HEK293 (cell line): ENCODE data around the gene MBD6.
A peak's percentile ranks its signal among the peaks of the same experiment; 100 is the strongest.

ENCODE experiments used
- KLF1 ChIP-seq: fragments of 450-650 bp; formaldehyde crosslinking; IDR thresholded peaks from 2 replicates; pipeline ENCODE4 v1.5.1; 2016; ENCODE audit warnings: missing biosample characterization, missing genetic modification characterization
- TCF7L2 ChIP-seq: IDR thresholded peaks from 2 replicates; pipeline ENCODE4 v1.6.1; 2011; ENCODE audit warnings: low read depth, mild to moderate bottlenecking, inconsistent platforms, low read length, moderate library complexity, borderline replicate concordance
- ZBTB20 ChIP-seq: fragments of 450-650 bp; formaldehyde crosslinking; IDR thresholded peaks from 2 replicates; pipeline ENCODE4 v1.5.1; 2016; ENCODE audit warnings: missing biosample characterization, missing genetic modification characterization
- ZBTB48 ChIP-seq: fragments of 450-650 bp; formaldehyde crosslinking; IDR thresholded peaks from 2 replicates; pipeline ENCODE4 v1.5.1; 2016; ENCODE audit warnings: missing biosample characterization, missing genetic modification characterization
- ZNF121 ChIP-seq: fragments of 450-650 bp; formaldehyde crosslinking; IDR thresholded peaks from 2 replicates; pipeline ENCODE4 v1.5.1; 2016; ENCODE audit warnings: missing biosample characterization, missing genetic modification characterization
- ZNF138 ChIP-seq: fragments of 450-650 bp; formaldehyde crosslinking; IDR thresholded peaks from 2 replicates; pipeline ENCODE4 v1.5.1; 2016; ENCODE audit warnings: missing biosample characterization, missing genetic modification characterization, borderline replicate concordance
- ZNF140 ChIP-seq: fragments of 450-650 bp; formaldehyde crosslinking; IDR thresholded peaks from 2 replicates; pipeline ENCODE4 v1.5.1; 2016; ENCODE audit warnings: missing biosample characterization, missing genetic modification characterization
- ZNF24 ChIP-seq: fragments of 450-650 bp; formaldehyde crosslinking; IDR thresholded peaks from 2 replicates; pipeline ENCODE4 v1.5.1; 2016; ENCODE audit warnings: missing biosample characterization, missing genetic modification characterization
- ZNF248 ChIP-seq: fragments of 450-650 bp; formaldehyde crosslinking; IDR thresholded peaks from 2 replicates; pipeline ENCODE4 v1.5.1; 2017; ENCODE audit warnings: missing biosample characterization, missing genetic modification characterization
- ZNF266 ChIP-seq: fragments of 450-650 bp; formaldehyde crosslinking; IDR thresholded peaks from 2 replicates; pipeline ENCODE4 v1.5.1; 2016; ENCODE audit warnings: missing biosample characterization, missing genetic modification characterization, low read depth
- ZNF335 ChIP-seq: fragments of 450-650 bp; formaldehyde crosslinking; conservative IDR thresholded peaks from 2 replicates; pipeline ENCODE4 v1.5.1; 2016; ENCODE audit warnings: missing biosample characterization, missing genetic modification characterization
- ZNF629 ChIP-seq: fragments of 450-650 bp; formaldehyde crosslinking; IDR thresholded peaks from 2 replicates; pipeline ENCODE4 v1.5.1; 2017; ENCODE audit warnings: missing biosample characterization, missing genetic modification characterization
- ZNF785 ChIP-seq: fragments of 450-650 bp; formaldehyde crosslinking; IDR thresholded peaks from 2 replicates; pipeline ENCODE4 v1.5.1; 2016; ENCODE audit warnings: missing biosample characterization, missing genetic modification characterization
- ZNF791 ChIP-seq: fragments of 450-650 bp; formaldehyde crosslinking; IDR thresholded peaks from 2 replicates; pipeline ENCODE4 v1.5.1; 2016; ENCODE audit warnings: missing biosample characterization, missing genetic modification characterization
- TF ChIP-seq, protein P1 (sequence below): fragments of 450-650 bp; formaldehyde crosslinking; IDR thresholded peaks from 2 replicates; pipeline ENCODE4 v1.5.1; 2016; ENCODE audit warnings: missing biosample characterization, missing genetic modification characterization
- TF ChIP-seq, protein P2 (sequence below): fragments of 450-650 bp; formaldehyde crosslinking; conservative IDR thresholded peaks from 2 replicates; pipeline ENCODE4 v1.5.1; 2016; ENCODE audit warnings: low read depth, missing biosample characterization, missing genetic modification characterization
- TF ChIP-seq, protein P3 (sequence below): fragments of 450-650 bp; formaldehyde crosslinking; IDR thresholded peaks from 2 replicates; pipeline ENCODE4 v1.5.1; 2016; ENCODE audit warnings: missing biosample characterization, missing genetic modification characterization
- TF ChIP-seq, protein P4 (sequence below): fragments of 450-650 bp; formaldehyde crosslinking; conservative IDR thresholded peaks from 2 replicates; pipeline ENCODE4 v1.5.1; 2016; ENCODE audit warnings: low read depth, missing biosample characterization, missing genetic modification characterization
- TF ChIP-seq, protein P5 (sequence below): fragments of 450-650 bp; formaldehyde crosslinking; optimal IDR thresholded peaks from 2 replicates; pipeline ENCODE3; 2016; ENCODE audit warnings: missing biosample characterization, mild to moderate bottlenecking, missing genetic modification characterization
- TF ChIP-seq, protein P6 (sequence below): fragments of 450-650 bp; formaldehyde crosslinking; IDR thresholded peaks from 2 replicates; pipeline ENCODE4 v1.5.1; 2016; ENCODE audit warnings: missing biosample characterization, missing genetic modification characterization

MBD6 gene

DNA sequence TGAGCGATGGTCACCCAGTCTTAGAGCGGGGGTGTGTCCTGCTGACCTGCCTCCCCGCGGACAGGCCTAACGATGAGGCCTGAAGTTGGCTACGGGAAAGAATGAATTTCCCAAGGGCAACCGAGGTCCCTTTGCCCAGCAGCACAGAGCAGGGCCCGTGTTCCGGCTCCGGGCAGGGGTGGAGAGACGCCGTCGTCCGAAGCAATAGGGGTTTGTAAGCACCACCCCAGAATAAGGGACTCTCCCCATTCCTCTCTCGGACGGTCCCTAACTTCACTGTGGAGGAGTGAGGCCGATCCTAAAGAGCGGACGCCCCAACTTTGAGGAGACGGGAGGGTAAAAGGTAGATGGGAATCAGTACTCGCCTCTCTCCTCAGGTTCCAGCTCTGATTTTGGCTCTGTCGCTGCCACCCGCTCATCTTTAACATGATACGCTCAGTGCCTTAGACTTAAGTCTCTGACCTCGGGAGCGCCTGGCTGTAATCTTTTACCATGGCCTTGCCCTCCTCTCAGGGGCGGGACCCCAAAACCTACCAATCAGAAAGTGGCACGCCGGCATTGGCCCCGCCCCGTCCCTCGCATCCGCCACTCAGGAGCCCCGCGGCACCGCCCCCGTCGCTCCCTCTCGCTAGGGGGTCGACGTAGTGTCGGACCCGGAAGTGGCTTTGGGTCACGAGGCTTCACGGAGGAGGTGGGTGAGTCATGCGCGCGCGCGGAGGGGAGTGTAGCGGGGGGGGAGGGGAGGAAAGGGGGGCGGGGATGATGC, 2.4 kb upstream of the MBD6 start, which contains the start of gene DDIT3 (continued):
- TF ChIP-seq, protein P1, sequence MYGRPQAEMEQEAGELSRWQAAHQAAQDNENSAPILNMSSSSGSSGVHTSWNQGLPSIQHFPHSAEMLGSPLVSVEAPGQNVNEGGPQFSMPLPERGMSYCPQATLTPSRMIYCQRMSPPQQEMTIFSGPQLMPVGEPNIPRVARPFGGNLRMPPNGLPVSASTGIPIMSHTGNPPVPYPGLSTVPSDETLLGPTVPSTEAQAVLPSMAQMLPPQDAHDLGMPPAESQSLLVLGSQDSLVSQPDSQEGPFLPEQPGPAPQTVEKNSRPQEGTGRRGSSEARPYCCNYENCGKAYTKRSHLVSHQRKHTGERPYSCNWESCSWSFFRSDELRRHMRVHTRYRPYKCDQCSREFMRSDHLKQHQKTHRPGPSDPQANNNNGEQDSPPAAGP (tag by site-specific recombination): peak; percentile 21
- TF ChIP-seq TCF7L2 (no peak), ZNF629 (peak; percentile 67), ZBTB48 (tag by site-specific recombination) (peak; percentile 100), ZBTB20 (tag by site-specific recombination) (no peak), ZNF140 (tag by site-specific recombination) (no peak), ZNF791 (tag by site-specific recombination) (no peak), ZNF785 (tag by site-specific recombination) (no peak), ZNF266 (tag by site-specific recombination) (no peak), ZNF335 (tag by site-specific recombination) (no peak), ZNF24 (tag by site-specific recombination) (peak; percentile 75; the same call in 1 of the 2 replicates), ZNF138 (tag by site-specific recombination) (no peak), ZNF248 (tag by site-specific recombination) (0 out of 2 replicates have a peak, but pooled peaks have one; percentile 9), KLF1 (peak; percentile 46), ZNF121 (tag by site-specific recombination) (peak; percentile 30; the same call in 1 of the 2 replicates)
- TF ChIP-seq, protein P2, sequence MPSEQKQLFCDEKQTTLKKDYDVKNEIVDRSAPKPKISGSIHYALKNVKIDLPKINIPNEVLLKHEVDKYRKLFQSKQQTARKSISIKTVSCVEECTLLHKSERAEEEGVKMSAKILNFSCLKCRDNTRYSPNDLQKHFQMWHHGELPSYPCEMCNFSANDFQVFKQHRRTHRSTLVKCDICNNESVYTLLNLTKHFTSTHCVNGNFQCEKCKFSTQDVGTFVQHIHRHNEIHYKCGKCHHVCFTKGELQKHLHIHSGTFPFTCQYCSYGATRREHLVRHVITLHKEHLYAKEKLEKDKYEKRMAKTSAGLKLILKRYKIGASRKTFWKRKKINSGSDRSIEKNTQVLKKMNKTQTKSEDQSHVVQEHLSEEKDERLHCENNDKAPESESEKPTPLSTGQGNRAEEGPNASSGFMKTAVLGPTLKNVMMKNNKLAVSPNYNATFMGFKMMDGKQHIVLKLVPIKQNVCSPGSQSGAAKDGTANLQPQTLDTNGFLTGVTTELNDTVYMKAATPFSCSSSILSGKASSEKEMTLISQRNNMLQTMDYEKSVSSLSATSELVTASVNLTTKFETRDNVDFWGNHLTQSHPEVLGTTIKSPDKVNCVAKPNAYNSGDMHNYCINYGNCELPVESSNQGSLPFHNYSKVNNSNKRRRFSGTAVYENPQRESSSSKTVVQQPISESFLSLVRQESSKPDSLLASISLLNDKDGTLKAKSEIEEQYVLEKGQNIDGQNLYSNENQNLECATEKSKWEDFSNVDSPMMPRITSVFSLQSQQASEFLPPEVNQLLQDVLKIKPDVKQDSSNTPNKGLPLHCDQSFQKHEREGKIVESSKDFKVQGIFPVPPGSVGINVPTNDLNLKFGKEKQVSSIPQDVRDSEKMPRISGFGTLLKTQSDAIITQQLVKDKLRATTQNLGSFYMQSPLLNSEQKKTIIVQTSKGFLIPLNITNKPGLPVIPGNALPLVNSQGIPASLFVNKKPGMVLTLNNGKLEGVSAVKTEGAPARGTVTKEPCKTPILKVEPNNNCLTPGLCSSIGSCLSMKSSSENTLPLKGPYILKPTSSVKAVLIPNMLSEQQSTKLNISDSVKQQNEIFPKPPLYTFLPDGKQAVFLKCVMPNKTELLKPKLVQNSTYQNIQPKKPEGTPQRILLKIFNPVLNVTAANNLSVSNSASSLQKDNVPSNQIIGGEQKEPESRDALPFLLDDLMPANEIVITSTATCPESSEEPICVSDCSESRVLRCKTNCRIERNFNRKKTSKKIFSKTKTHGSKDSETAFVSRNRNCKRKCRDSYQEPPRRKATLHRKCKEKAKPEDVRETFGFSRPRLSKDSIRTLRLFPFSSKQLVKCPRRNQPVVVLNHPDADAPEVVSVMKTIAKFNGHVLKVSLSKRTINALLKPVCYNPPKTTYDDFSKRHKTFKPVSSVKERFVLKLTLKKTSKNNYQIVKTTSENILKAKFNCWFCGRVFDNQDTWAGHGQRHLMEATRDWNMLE (tag by site-specific recombination): no peak
- TF ChIP-seq, protein P3, sequence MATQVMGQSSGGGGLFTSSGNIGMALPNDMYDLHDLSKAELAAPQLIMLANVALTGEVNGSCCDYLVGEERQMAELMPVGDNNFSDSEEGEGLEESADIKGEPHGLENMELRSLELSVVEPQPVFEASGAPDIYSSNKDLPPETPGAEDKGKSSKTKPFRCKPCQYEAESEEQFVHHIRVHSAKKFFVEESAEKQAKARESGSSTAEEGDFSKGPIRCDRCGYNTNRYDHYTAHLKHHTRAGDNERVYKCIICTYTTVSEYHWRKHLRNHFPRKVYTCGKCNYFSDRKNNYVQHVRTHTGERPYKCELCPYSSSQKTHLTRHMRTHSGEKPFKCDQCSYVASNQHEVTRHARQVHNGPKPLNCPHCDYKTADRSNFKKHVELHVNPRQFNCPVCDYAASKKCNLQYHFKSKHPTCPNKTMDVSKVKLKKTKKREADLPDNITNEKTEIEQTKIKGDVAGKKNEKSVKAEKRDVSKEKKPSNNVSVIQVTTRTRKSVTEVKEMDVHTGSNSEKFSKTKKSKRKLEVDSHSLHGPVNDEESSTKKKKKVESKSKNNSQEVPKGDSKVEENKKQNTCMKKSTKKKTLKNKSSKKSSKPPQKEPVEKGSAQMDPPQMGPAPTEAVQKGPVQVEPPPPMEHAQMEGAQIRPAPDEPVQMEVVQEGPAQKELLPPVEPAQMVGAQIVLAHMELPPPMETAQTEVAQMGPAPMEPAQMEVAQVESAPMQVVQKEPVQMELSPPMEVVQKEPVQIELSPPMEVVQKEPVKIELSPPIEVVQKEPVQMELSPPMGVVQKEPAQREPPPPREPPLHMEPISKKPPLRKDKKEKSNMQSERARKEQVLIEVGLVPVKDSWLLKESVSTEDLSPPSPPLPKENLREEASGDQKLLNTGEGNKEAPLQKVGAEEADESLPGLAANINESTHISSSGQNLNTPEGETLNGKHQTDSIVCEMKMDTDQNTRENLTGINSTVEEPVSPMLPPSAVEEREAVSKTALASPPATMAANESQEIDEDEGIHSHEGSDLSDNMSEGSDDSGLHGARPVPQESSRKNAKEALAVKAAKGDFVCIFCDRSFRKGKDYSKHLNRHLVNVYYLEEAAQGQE (tag by site-specific recombination): peak; percentile 34
- TF ChIP-seq, protein P4, sequence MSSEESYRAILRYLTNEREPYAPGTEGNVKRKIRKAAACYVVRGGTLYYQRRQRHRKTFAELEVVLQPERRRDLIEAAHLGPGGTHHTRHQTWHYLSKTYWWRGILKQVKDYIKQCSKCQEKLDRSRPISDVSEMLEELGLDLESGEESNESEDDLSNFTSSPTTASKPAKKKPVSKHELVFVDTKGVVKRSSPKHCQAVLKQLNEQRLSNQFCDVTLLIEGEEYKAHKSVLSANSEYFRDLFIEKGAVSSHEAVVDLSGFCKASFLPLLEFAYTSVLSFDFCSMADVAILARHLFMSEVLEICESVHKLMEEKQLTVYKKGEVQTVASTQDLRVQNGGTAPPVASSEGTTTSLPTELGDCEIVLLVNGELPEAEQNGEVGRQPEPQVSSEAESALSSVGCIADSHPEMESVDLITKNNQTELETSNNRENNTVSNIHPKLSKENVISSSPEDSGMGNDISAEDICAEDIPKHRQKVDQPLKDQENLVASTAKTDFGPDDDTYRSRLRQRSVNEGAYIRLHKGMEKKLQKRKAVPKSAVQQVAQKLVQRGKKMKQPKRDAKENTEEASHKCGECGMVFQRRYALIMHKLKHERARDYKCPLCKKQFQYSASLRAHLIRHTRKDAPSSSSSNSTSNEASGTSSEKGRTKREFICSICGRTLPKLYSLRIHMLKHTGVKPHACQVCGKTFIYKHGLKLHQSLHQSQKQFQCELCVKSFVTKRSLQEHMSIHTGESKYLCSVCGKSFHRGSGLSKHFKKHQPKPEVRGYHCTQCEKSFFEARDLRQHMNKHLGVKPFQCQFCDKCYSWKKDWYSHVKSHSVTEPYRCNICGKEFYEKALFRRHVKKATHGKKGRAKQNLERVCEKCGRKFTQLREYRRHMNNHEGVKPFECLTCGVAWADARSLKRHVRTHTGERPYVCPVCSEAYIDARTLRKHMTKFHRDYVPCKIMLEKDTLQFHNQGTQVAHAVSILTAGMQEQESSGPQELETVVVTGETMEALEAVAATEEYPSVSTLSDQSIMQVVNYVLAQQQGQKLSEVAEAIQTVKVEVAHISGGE (tag by site-specific recombination): 0 out of 2 replicates have a peak, but pooled peaks have one; percentile 11
- TF ChIP-seq, protein P5, sequence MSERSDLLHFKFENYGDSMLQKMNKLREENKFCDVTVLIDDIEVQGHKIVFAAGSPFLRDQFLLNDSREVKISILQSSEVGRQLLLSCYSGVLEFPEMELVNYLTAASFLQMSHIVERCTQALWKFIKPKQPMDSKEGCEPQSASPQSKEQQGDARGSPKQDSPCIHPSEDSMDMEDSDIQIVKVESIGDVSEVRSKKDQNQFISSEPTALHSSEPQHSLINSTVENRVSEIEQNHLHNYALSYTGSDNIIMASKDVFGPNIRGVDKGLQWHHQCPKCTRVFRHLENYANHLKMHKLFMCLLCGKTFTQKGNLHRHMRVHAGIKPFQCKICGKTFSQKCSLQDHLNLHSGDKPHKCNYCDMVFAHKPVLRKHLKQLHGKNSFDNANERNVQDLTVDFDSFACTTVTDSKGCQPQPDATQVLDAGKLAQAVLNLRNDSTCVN (tag by site-specific recombination): peak; percentile 66
- TF ChIP-seq, protein P6, sequence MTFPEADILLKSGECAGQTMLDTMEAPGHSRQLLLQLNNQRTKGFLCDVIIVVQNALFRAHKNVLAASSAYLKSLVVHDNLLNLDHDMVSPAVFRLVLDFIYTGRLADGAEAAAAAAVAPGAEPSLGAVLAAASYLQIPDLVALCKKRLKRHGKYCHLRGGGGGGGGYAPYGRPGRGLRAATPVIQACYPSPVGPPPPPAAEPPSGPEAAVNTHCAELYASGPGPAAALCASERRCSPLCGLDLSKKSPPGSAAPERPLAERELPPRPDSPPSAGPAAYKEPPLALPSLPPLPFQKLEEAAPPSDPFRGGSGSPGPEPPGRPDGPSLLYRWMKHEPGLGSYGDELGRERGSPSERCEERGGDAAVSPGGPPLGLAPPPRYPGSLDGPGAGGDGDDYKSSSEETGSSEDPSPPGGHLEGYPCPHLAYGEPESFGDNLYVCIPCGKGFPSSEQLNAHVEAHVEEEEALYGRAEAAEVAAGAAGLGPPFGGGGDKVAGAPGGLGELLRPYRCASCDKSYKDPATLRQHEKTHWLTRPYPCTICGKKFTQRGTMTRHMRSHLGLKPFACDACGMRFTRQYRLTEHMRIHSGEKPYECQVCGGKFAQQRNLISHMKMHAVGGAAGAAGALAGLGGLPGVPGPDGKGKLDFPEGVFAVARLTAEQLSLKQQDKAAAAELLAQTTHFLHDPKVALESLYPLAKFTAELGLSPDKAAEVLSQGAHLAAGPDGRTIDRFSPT: 0 out of 2 replicates have a peak, but pooled peaks have one; percentile 13
